Astrocyte of the cerebellum (primary cell): ENCODE measurements around the gene MAN1A1.

Experiments
- DNase-seq: peaks from one replicate; pipeline ENCODE4 v3.0.0-alpha.2; 2011; ENCODE audit warnings: low read depth
- H3K4me3 ChIP-seq: 2 replicates; pipeline ENCODE4 v1.5.1; 2011; ENCODE audit warnings: mild to moderate bottlenecking, low read depth, low read length, moderate library complexity
- in situ Hi-C: cut with HindIII; loops from 2 replicates; pipeline ENCODE4 v1.10.0; 2017; ENCODE audit warnings: low sequenced_read_pairs
- TF ChIP-seq, protein P1 (sequence below): IDR thresholded peaks from 2 replicates; pipeline ENCODE4 v1.5.1; 2012; ENCODE audit warnings: low read length, low read depth, moderate library complexity, mild to moderate bottlenecking; ENCODE audit errors: missing control alignments

Gene MAN1A1

DNA sequence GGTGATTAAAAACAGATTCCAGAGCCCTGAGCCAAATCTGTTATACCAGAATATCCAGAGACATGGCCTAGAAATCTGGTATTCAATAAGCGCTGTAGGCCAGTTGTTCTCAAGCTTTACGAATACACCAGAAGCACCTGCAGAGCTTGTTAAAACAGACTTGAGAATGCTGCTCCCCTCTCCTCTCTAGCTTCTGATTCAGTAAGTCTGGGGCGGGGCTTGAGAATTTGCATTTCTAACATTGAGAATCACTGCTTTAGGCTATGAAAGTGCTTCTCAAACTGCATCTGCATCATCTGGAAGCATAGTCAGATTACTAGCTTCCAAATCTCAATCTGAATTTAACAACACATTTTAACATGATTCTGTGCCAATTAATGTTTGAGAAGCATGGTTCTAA lies 20.5 kb upstream of the MAN1A1 start:
- DNase-seq, result no peak
- TF ChIP-seq, protein P1, sequence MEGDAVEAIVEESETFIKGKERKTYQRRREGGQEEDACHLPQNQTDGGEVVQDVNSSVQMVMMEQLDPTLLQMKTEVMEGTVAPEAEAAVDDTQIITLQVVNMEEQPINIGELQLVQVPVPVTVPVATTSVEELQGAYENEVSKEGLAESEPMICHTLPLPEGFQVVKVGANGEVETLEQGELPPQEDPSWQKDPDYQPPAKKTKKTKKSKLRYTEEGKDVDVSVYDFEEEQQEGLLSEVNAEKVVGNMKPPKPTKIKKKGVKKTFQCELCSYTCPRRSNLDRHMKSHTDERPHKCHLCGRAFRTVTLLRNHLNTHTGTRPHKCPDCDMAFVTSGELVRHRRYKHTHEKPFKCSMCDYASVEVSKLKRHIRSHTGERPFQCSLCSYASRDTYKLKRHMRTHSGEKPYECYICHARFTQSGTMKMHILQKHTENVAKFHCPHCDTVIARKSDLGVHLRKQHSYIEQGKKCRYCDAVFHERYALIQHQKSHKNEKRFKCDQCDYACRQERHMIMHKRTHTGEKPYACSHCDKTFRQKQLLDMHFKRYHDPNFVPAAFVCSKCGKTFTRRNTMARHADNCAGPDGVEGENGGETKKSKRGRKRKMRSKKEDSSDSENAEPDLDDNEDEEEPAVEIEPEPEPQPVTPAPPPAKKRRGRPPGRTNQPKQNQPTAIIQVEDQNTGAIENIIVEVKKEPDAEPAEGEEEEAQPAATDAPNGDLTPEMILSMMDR, result no peak
- in situ Hi-C loops, result no loop called here
- H3K4me3 ChIP-seq, result no peak overlapping the region

DNA sequence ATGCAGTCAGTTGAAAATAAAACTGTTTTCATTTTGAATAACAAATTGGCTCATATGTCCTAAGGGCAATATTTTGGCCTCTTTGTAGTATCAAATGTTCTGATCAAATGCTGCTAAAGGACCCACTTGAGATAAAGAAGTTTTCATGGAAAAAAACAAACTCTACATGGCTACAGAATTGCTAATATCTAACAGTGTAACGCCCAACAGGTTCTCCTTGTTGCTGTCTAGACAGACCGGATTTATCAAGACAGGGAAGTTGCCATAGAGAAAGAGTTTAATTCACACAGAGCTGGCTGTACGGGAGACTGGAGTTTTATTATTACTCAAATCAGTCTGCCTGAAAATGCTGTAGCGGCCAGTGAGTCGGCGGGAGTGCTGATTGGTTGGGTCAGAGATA lies 19.4 kb upstream of the MAN1A1 start:
- H3K4me3 ChIP-seq, result no peak overlapping the region
- TF ChIP-seq, protein P1, result no peak
- no peak for DNase-seq
- in situ Hi-C loops, result no loop called here

DNA sequence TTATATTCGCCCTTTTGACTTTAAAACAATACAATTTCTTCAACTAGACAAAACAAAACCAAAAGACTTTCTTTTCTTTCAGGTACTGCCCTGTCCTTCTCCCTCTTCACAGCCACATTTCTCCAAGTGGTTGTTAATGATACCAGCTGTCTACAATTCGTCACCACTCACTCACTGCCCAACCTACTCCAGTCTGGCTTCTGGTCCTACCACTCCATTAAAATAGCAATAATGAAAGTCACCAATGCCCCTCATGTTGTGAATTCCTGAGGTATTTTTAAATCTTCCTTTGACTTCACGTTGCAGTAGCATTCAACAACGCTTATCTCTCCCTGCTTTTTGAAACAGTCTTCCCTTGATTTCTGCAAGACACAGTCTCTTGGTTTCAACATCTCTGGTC lies 11.6 kb upstream of the MAN1A1 start:
- in situ Hi-C loops, result no loop called here
- TF ChIP-seq, protein P1, result no peak
- DNase-seq, result no peak

DNA sequence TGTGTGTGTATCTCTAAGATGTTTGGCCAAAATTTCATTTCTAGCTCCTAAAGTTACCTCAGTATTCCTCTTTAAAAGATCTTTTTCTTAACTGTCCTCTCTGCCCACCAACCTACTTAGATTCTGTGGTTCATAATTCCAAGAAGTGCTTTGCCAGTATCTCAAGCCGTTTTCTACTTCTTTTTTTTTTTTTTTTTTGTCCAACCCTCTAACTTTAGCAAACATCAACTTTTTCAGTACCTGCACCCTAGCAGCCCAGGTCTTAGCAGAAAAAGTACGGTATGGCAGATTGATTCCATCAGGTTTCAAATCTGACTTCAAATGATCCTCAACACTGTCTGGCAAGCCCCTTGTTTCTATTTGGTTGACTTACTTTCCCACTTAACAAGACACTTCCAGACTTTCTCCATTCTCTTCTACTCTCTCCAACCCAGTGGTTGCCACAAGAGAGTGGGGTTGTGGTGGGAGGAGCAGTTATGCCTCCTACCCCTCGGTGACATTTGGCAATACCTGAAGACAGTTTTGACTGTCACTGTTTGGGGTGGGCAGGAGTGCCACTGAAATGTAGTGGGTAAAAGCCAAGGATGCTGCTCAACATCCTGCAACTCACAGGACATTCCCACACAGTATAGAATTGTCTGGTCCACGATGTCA lies 10.8 kb upstream of the MAN1A1 start:
- in situ Hi-C loops, result no loop called here
- H3K4me3 ChIP-seq, result no peak overlapping the region
- TF ChIP-seq, protein P1, result no peak
- DNase-seq, result no peak

More for the DNA sequence above, 11.6 kb upstream of the MAN1A1 start:
- no peak overlapping the region for H3K4me3 ChIP-seq

DNA sequence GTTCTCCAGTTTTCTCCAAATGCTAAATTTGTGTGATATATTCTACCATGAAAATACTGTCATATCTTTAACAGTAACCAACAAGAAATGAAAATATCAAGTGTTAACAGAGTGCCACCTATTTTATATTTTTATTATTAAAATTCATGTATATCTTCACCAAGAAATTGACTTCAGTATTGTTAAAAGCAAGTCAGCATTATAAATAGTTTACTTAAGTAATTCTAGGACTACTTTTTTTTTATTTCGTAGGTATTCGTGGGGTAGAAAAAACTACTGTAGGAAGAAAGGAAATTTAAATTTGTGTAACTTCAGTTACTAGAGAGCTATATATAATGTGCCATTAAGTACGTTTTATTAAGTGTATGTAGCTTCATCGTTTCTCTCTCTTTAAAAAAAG lies 6.3 kb upstream of the MAN1A1 start:
- TF ChIP-seq, protein P1, result no peak
- H3K4me3 ChIP-seq, result no peak overlapping the region
- in situ Hi-C loops, result no loop called here
- DNase-seq, result no peak

DNA sequence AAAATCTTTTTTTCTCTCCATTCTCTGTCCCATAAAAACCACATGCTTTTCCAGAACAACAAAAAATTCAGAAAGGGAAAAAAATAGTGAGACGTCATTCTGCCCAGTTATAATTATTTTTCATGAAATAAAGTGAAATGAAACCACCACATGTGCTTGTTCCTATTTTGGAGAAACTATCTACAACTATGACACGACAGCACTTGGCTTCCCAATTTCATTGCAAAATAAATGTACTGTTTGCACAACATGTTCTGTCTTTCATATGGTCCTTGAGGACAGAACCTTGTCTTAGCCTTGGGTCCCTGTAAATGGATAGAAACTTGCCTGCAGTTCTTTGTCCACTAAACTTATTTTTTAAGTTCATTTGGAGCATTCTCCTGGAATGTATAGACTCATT lies 5.6 kb upstream of the MAN1A1 start:
- in situ Hi-C loops, result no loop called here
- H3K4me3 ChIP-seq, result no peak overlapping the region
- TF ChIP-seq, protein P1, result no peak
- no peak for DNase-seq
